H1 (cell line): ENCODE measurements around the gene DSCAM. TPM values are rescaled to one million over a fixed set of nuclear protein-coding genes. Genes with fewer than 3 reads are reported as not detected.

Experiments used
- polyA plus RNA-seq, 7 experiments: library from polyadenylated mRNA; depleted of rRNA in 3 of 7; stranded (reverse) in 5 of 7; unstranded in 2 of 7; fragments of >200 nt in 5 of 7; fragments of 200-250 nt in 2 of 7; gene quantifications; 1 replicate in 5 of 7; 2 replicates in 1 of 7; 4 replicates in 1 of 7; pipeline versions ENCODE4 v1.2.1 to v1.2.3, GENCODE V29; 2011 to 2013; ENCODE audit warnings: missing spikeins in 2 of 7, mixed read lengths in 2 of 7
- total RNA-seq: library from RNA; stranded (reverse); fragmentation: NEBNext Ultra II Directional; extraction: Animal tissue kit (Norgen Biotek cat#: 25700); gene quantifications from 2 replicates; pipeline ENCODE4 v1.2.1, GENCODE V29; 2021
- TF ChIP-seq, protein P1 (sequence below): fragments of 300-600 bp; sonication (generic); IDR thresholded peaks from 2 replicates; pipeline ENCODE4 v1.7.1; 2012; ENCODE audit warnings: low read length, moderate library complexity, mild to moderate bottlenecking, inconsistent platforms; ENCODE audit not compliant: insufficient replicate concordance

DSCAM gene
- total and polyA plus RNA-seq, 2 of the 8 experiments (the other 6 are each of a cell fraction or from before 2014, with no cell fraction given), result 0.02 to 0.15 TPM

DNA sequence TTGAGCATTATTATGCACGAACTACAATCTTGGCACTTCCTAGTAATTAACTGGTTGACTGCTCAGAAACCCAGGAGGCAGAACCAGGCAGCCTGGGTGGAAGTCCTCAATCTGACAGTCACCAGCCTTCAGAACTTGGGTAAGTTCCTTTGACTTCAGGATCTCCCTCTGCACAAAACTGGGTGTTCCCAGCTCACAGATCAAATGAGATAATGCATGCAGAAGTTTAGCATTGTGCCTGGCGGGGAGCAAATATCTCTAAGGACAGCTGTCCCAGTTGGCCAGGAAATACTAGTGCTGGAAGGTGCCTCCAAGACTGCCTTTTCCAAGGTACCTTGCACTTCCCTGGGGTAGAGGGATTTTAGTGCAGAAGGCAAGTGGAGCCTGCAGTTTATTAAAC lies 684.9 kb downstream of the DSCAM start (continued):
- TF ChIP-seq, protein P1, sequence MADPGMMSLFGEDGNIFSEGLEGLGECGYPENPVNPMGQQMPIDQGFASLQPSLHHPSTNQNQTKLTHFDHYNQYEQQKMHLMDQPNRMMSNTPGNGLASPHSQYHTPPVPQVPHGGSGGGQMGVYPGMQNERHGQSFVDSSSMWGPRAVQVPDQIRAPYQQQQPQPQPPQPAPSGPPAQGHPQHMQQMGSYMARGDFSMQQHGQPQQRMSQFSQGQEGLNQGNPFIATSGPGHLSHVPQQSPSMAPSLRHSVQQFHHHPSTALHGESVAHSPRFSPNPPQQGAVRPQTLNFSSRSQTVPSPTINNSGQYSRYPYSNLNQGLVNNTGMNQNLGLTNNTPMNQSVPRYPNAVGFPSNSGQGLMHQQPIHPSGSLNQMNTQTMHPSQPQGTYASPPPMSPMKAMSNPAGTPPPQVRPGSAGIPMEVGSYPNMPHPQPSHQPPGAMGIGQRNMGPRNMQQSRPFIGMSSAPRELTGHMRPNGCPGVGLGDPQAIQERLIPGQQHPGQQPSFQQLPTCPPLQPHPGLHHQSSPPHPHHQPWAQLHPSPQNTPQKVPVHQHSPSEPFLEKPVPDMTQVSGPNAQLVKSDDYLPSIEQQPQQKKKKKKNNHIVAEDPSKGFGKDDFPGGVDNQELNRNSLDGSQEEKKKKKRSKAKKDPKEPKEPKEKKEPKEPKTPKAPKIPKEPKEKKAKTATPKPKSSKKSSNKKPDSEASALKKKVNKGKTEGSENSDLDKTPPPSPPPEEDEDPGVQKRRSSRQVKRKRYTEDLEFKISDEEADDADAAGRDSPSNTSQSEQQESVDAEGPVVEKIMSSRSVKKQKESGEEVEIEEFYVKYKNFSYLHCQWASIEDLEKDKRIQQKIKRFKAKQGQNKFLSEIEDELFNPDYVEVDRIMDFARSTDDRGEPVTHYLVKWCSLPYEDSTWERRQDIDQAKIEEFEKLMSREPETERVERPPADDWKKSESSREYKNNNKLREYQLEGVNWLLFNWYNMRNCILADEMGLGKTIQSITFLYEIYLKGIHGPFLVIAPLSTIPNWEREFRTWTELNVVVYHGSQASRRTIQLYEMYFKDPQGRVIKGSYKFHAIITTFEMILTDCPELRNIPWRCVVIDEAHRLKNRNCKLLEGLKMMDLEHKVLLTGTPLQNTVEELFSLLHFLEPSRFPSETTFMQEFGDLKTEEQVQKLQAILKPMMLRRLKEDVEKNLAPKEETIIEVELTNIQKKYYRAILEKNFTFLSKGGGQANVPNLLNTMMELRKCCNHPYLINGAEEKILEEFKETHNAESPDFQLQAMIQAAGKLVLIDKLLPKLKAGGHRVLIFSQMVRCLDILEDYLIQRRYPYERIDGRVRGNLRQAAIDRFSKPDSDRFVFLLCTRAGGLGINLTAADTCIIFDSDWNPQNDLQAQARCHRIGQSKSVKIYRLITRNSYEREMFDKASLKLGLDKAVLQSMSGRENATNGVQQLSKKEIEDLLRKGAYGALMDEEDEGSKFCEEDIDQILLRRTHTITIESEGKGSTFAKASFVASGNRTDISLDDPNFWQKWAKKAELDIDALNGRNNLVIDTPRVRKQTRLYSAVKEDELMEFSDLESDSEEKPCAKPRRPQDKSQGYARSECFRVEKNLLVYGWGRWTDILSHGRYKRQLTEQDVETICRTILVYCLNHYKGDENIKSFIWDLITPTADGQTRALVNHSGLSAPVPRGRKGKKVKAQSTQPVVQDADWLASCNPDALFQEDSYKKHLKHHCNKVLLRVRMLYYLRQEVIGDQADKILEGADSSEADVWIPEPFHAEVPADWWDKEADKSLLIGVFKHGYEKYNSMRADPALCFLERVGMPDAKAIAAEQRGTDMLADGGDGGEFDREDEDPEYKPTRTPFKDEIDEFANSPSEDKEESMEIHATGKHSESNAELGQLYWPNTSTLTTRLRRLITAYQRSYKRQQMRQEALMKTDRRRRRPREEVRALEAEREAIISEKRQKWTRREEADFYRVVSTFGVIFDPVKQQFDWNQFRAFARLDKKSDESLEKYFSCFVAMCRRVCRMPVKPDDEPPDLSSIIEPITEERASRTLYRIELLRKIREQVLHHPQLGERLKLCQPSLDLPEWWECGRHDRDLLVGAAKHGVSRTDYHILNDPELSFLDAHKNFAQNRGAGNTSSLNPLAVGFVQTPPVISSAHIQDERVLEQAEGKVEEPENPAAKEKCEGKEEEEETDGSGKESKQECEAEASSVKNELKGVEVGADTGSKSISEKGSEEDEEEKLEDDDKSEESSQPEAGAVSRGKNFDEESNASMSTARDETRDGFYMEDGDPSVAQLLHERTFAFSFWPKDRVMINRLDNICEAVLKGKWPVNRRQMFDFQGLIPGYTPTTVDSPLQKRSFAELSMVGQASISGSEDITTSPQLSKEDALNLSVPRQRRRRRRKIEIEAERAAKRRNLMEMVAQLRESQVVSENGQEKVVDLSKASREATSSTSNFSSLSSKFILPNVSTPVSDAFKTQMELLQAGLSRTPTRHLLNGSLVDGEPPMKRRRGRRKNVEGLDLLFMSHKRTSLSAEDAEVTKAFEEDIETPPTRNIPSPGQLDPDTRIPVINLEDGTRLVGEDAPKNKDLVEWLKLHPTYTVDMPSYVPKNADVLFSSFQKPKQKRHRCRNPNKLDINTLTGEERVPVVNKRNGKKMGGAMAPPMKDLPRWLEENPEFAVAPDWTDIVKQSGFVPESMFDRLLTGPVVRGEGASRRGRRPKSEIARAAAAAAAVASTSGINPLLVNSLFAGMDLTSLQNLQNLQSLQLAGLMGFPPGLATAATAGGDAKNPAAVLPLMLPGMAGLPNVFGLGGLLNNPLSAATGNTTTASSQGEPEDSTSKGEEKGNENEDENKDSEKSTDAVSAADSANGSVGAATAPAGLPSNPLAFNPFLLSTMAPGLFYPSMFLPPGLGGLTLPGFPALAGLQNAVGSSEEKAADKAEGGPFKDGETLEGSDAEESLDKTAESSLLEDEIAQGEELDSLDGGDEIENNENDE, result no peak
